Nephron progenitor cell (in vitro differentiated cells): ENCODE data around the gene RNF212.

Experiments used
- DNase-seq: peaks from one replicate; pipeline ENCODE4 v3.0.0; 2021
- H3K27ac Mint-ChIP-seq: 2 replicates; pipeline ENCODE4 v1.8.0; 2021; ENCODE audit warnings: mild to moderate bottlenecking, moderate library complexity, mixed read lengths
- H3K27me3 Mint-ChIP-seq: 2 replicates; pipeline ENCODE4 v1.8.0; 2021; ENCODE audit warnings: mild to moderate bottlenecking, low read depth, mixed read lengths; ENCODE audit not compliant: poor library complexity
- H3K36me3 Mint-ChIP-seq: 2 replicates; pipeline ENCODE4 v1.8.0; 2021; ENCODE audit warnings: low read depth, mixed read lengths
- H3K4me1 Mint-ChIP-seq: 2 replicates; pipeline ENCODE4 v1.8.0; 2021; ENCODE audit warnings: mixed read lengths
- H3K4me3 Mint-ChIP-seq: 2 replicates; pipeline ENCODE4 v1.8.0; 2021; ENCODE audit warnings: mild to moderate bottlenecking, moderate library complexity, mixed read lengths
- H3K9me3 Mint-ChIP-seq: 2 replicates; pipeline ENCODE4 v1.8.0; 2021; ENCODE audit warnings: mild to moderate bottlenecking, moderate library complexity, mixed read lengths
- CTCF ChIP-seq: fragments of 200-600 bp; sonication (generic); IDR thresholded peaks from 2 replicates; pipeline ENCODE4 v1.5.0; 2021; ENCODE audit warnings: antibody characterized with exemption

Gene RNF212

GRCh38 chr4:1050486-1051213 is 62.7 kb downstream of the RNF212 start:
- H3K4me3 Mint-ChIP-seq, result no peak overlapping the region
- peaks cover 91% of the 10 kb centered on the region for H3K27me3 Mint-ChIP-seq
- H3K4me1 Mint-ChIP-seq, result peaks cover 11% of the 10 kb centered on the region
- TF ChIP-seq CTCF, result peak; percentile 43
- peak; percentile 55 for DNase-seq
- peaks cover 11% of the 10 kb centered on the region for H3K9me3 Mint-ChIP-seq
- no peaks in the 10 kb centered on the region for H3K36me3 Mint-ChIP-seq
- no peak overlapping the region for H3K27ac Mint-ChIP-seq

DNA sequence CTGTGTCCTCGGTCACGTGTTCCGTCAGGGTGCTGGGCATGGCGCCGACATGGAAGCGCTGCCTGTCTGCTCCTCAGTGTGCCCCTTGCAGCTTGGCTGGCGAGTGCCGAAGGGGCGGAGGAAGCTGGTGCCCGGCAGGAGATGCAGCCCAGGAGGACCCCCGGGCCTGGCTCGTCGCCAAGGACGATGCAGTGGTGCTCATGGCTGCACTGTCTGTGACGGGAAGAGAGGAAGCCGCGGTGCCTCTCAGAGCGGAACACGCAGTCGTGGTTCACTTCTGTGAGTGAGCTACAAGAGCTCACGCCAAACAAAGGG is 63.8 kb downstream of the RNF212 start:
- Mint-ChIP-seq H3K27me3 (peaks cover 91% of the 10 kb centered on the region), H3K4me1 (peaks cover 21% of the 10 kb centered on the region), H3K9me3 (peaks cover 11% of the 10 kb centered on the region), H3K4me3 (no peak overlapping the region), H3K27ac (no peak overlapping the region), H3K36me3 (no peaks in the 10 kb centered on the region)
- no peak for DNase-seq
- no peak for TF ChIP-seq CTCF

DNA sequence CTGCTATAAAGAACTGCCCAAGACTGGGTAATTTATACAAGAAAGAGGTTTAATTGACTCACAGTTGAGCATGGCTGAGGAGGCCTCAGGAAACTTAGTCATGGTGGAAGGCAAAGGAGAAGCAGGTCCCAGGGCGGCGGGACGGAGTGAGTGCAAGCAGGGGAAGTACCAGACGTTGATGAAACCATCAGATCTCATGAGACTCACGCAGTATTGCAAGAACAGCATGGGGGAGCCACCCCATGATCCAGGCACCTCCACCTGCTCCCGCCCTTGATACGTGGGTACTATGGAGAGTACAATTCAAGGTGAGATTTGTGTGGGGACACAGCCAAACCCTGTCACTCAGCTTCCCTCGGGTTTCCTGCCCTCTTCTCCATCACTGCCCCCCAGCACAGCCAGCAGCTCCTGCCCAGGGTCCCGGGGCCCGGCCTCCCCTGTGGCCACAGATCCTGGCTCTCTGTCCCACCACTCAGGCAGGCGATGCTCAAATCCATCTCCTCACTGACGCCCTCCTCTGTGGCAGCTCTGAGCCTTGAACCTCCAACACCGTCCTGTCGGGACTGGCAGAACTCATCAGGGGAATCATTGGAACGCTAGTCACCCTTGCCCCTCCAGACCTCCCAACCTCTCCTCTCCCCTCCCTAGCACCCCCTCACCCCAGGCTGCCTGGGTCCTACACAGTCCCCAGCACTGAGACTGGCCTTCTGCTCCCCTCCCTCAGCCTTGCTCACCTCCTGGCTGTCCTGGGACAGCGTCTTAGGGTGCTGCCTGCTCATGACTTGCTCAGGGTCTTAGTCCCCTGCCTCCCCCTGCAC is 64.4 kb downstream of the RNF212 start:
- H3K27ac Mint-ChIP-seq, result no peak overlapping the region
- H3K9me3 Mint-ChIP-seq, result peaks cover 11% of the 10 kb centered on the region
- H3K36me3 Mint-ChIP-seq, result no peaks in the 10 kb centered on the region
- H3K4me1 Mint-ChIP-seq, result peaks cover 26% of the 10 kb centered on the region
- no peak for DNase-seq
- peaks cover 92% of the 10 kb centered on the region for H3K27me3 Mint-ChIP-seq
- no peak for TF ChIP-seq CTCF
- no peak overlapping the region for H3K4me3 Mint-ChIP-seq

GRCh38 chr4:1047976-1048772 is 65.2 kb downstream of the RNF212 start:
- H3K27me3 Mint-ChIP-seq, result peaks cover 84% of the 10 kb centered on the region

More at GRCh38 chr4:1047976-1048772, 65.2 kb downstream of the RNF212 start:
- DNase-seq, result no peak
- no peak for TF ChIP-seq CTCF
- Mint-ChIP-seq H3K36me3 (no peaks in the 10 kb centered on the region), H3K4me1 (peaks cover 34% of the 10 kb centered on the region), H3K4me3 (no peak overlapping the region), H3K27ac (no peak overlapping the region), H3K9me3 (peaks cover 11% of the 10 kb centered on the region)
